NCI-H748 (cell line): ENCODE measurements around the gene SAA2.
"Not testable (repeated sequence)": the region's sequence is repeated elsewhere in the genome, so short reads cannot be mapped to it uniquely, and the experiment has no call there.

Experiments
- DNase-seq: peaks from one replicate; lab custom pipeline; 2025; ENCODE audit not compliant: unreplicated experiment; lab: John Stamatoyannopoulos, UW

Gene SAA2

DNA sequence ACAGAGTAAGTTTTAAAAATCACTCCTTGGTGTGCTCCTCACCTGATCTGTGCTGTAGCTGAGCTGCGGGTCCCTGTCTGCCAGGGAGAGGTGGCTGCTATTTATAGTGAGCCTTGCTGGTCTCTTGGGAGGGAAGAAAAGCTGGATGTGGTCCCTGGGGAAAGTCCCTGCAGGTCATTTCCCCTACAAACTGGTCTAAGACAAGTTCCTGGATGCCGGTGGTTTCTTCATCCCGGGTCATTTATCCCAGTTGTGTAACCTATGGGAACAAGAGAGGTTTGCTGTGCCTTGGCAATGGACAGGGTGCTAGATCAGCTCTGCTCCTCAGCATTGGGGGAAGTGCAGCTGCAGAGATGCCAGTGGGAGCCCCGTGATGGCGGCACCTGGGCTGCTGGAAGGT lies at the start of gene SAA2:
TSS of gene SAA2 (minus strand) at position 108 of the 400 bp plus-strand sequence. CDS start 657 bp downstream, outside the sequence.
- no peak for DNase-seq

DNA sequence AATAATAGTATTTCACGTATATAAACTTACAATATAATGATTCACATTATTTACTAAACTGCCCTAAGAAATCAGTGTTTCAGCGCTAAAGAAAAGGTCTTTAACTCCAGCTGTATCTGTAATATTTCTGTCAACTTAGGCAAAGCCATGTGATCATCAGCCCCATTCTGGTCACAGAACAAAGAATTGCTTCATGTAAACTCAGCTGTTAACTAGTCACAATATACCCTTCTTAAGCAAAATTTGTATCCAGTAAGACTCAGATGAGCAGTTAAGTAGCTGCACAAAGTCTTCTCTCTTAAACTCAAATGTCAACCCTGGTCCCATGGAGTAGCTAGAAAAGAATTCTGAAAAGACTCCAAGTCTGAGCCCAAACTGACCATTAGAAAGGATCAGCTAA lies 46.8 kb upstream of the SAA2 start:
- DNase-seq = no peak

DNA sequence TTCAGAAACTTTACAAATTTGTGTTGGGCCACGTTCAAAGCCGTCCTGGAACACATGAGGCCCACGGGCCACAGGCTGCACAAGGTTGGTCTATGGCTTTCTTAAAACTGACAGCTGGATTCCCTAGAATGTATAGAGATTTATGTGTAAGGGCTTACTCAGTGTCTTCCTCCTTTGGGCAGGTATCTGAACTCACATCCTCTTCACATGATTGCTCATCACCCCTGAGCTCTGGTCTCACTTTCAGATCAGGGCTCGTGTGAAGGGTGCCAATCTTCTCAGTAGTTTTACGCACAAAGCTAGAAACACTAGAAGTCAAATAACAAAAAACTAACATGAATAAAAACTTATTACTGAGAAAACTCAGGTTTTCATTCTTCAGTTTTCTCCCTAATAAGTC lies 46.4 kb upstream of the SAA2 start:
- no peak for DNase-seq

DNA sequence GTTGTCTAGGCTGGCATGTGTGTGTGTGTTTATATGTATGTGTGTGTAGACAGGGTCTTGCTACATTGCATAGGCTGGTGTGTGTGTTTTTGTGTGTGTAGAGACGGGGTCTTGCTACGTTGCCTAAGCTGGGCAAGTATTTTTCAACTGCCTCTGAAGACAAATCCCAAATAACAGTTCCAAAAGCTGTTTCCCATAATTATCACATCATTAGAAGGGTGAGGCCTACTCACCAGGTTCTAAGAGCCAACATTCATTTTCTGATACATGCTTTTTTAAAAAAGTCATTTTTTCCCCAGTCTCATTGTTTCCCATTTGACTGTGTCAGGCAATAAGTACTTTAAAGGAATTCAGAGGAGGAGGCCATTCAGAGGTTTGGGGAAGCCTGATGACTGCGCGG lies 40.4 kb upstream of the SAA2 start:
- no peak for DNase-seq

DNA sequence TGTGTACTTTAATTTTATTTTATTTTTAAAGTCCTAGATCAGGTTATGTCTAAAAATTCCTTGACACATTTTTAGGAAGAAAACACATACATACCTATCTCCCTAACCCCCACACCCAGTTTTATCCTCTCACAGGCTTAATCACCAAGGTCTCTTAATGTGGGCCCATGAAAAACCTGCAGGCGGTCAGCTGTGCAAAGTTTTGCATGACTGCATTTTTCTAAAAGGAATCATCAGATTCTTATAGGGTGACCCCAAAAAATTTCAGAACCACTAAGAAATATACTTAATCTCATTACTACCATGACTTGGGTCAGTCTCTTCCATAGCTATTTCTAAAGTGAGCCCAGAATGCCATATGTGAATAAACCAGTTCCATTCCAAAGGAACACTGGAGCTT lies 37.4 kb upstream of the SAA2 start:
- DNase-seq = no peak

DNA sequence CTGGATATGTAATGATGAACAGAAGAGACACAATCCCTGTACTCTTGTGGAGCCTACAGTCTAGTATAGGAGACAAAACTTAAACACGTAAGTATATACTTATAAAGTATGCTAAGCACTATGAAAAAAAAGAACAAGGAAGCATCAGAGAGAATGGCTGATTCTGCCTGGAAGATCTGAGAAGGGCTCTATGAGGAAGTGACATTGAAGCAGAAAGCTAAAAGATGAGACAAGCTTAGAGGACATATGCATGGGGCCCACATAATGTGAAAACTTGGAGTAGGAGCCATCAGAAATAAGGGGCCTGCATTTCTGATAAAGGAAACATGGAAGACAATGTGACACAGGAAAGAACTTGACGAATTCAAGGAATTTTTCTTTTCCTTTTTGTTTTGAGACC lies 34.2 kb upstream of the SAA2 start:
- no peak for DNase-seq

DNA sequence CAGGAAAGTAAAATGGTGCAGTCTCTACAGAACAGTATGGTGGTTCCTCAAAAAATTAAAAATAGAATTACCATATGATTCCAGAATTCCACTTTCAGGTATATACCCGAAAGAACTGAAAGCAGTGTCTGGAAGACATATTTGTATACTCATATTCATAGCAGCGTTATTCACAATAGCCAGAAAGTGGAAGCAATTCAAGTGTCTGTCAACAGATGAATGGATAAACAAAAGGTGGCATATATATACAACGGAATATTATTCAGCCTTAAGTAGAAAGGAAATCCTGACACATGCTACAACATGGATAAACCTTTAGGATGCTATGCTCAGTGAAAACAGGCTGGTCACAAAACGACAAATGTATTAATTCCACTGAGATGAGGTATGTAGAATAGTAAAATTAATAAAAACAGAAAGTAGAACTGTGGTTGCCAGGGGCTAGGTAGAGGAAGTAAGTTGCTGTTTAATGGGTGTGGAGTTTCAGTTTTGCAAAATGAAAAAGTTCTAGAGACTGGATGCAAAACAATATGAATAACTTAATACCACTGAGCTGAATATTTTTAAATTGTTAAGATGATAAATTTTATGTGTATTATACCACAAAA lies 32.1 kb upstream of the SAA2 start:
- DNase-seq = no peak

DNA sequence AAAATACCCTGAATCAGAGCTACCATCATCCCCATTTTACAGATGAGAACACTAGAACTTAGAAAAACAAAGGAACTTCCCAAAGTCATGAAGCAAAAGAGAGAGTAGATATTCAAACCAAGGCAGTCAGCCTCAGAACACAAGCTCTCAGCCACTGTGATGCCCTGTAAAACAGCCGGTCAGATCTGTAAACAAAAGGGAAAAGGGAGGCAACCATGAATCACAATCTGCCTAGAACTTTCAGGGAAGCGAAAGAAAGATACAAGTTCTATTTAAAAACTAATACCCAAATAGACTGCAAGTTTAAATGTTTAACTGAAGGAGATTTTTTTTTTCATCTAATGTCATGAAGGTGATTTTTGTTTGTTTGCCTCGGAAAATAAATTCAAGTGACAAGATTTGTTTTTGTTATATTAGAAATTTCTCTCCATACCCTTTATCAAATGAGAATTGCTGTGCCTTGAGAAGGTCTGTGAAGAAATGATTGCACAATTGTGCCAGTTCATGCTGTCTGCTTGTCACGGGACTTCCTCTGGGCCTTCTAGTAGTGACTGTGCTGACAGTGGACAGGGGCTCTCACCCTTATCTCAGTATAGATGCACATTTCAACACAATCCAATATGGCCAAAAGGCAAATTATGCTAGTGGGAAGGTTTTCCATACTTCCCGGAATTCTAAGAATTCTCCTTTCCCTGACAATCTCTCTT lies 29.2 kb upstream of the SAA2 start:
- no peak for DNase-seq

DNA sequence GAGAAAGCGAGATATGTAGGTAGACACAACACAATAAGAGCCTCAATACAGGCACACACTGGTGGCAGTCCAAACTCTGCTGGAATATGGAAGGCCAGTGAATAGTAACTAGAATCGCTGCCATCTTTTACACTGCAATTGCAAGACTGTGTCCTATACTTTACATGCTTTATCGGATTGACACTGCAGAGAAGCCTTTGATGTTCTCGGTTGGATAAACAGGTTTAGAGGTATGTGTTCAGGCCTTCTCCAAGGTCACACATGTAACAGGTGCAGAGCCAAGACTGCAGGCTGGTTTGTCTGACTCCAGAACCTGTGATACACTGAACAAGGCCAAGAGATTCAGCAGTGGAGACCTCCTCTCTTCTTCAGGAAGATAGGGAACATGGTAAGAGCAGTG lies 22.7 kb upstream of the SAA2 start:
- DNase-seq = no peak

DNA sequence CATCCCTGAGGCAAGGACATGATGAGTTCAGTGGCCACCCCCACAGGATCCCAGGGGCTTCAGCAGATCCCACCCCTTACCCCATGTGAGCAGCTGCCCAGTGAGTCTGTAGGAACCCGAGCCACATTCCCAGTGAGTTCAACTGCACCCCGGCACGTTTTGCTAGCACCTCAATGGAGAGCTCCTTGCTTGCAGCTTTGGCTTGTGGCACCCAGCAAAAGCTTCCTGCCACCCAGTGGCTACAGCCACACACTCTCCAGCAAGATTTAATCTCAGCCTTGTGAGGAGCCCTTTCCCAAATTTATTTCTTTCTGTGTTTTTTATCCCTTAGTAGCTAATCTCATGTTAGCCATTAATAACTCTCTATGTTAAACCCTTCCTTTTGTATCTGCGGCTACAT lies 21.6 kb upstream of the SAA2 start:
- no peak for DNase-seq

DNA sequence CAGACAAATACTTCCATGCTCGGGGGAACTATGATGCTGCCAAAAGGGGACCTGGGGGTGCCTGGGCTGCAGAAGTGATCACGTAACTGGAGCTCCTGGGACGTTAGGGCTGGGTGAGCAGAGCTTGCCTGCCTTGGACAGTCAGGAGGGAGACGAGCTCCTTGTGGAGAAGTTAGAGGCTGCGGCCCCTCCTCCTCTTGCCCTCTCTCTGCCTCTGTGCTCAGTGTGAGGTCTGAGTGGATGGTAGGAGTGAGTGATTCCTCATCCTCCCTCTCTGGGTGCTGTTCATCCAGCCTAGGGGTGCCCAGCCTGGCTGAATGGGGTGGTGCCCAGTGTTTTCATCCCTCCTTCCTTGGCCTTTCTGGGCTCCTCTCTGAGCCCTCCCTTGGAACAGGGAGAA lies 20.8 kb upstream of the SAA2 start:
- DNase-seq = not testable (repeated sequence)

DNA sequence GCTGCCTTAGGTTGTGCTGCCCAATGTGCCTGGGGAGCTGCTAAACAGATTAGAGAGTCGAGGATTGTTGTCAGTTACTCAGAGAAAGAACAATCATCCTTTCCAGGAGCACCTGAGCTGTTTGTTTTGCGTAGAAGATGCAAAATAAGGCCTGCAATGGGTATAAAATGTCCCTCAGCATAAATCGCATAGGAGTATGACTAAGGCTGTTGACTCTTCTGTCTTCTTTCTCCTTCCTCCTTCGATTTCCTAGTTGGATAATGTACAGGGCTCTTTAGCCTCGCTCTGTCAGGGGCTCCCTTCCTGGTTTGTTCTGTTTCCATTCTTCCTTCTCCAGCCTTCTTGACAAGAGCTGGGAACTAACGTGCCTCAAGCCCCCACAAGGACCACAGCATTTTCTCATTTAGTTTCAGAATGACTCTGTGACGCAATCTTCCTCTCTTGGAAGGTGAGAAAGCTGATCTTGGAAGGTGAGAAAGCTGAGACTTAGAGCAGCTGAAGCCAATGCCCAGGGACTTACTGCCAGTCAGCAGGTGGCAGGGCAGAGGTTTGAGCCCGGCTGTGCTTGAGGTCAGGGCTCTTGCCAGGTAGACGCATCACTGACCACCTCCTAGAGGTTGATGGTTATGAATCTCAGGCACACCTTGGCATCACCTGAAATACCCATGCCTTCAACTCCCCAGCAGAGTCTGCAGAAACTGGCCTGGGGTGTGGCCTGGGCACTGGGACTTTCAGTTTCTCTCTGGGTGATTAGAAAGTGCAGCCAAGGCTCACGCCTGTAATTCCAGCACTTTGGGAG lies 19.1 kb upstream of the SAA2 start:
- not testable (repeated sequence) for DNase-seq

DNA sequence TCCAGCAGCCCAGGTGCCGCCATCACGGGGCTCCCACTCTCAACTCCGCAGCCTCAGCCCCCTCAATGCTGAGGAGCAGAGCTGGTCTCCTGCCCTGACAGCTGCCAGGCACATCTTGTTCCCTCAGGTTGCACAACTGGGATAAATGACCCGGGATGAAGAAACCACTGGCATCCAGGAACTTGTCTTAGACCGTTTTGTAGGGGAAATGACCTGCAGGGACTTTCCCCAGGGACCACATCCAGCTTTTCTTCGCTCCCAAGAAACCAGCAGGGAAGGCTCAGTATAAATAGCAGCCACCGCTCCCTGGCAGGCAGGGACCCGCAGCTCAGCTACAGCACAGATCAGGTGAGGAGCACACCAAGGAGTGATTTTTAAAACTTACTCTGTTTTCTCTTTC lies 17.5 kb upstream of the SAA2 start, which contains the start of gene SAA1:
TSS of gene SAA1 (plus strand) at position 316 of the 400 bp plus-strand sequence. CDS start 624 bp downstream, outside the sequence.
- no peak for DNase-seq

DNA sequence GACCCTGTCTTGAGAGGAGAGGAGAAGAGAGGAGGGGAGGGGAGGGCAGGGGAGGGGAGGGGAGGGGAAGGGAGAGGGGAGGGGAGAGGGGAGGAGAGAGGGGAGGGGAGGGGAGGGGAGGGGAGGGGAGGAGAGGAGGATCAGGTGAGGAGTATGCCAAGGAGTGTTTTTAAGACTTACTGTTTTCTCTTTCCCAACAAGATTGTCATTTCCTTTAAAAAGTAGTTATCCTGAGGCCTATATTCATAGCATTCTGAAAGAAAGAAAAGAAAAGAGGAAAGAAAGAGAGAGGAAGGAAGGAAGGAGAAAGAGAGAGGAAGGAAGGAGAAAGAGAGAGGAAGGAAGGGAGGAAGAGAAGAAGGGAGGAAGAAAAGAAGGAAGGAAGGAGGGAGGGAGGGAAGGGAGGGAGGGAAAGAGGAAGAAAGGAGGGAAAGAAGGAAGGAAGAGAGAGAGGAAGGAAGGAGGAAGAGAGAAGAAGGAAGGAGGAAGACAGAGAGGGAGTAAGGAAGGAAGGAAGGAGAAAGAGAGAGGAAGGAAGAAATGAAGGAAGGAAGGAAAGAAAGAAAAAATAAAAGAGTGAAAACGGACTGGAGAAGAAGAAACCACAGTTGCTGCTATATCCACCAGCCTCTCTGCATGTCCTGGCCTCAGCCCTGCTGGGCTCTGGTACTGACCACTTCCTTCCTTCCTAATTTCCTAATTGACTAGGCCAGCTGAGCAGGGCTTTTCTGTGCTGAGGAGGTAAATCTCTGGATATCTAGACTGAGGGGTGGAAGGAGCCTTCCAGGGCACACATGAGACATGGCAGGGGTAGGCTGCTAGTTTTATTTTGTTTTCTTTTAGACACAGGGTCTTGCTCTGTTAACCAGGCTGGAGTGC lies 16.4 kb upstream of the SAA2 start:
- DNase-seq = no peak

DNA sequence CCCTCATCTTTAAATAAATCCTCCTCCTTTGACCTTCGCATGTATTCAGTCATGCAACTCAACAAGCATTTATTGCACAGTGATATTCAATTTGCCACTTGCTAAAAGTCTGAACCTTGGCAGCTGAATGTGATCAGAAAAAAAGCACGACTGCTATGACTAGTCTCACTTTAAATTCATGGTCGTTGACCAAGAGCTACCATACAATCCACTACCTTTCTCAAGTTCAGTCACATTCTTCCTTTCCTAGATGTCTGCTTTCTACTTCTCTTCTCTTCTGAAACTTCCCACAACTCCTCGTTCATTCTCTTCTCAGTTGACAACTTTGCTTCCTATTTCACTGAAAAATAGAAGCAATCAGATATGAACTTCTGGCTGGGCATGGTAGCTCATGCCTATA lies 15.6 kb upstream of the SAA2 start:
- DNase-seq = no peak

DNA sequence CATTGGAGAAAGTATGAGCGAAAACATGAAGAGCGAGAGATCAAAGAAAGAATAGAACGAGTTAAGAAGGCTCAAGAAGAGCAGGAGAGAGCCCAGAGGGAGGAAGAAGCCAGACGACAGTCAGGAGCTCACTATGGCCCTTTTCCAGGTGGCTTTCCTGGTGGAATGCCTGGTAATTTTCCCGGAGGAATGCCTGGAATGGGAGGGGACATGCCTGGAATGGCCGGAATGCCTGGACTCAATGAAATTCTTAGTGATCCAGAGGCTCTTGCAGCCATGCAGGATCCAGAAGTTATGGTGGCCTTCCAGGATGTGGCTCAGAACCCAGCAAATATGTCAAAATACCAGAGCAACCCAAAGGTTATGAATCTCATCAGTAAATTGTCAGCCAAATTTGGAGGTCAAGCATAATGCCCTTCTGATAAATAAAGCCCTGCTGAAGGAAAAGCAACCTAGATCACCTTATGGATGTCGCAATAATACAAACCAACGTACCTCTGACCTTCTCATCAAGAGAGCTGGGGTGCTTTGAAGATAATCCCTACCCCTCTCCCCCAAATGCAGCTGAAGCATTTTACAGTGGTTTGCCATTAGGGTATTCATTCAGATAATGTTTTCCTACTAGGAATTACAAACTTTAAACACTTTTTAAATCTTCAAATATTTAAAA lies 14.3 kb upstream of the SAA2 start:
- not testable (repeated sequence) for DNase-seq

DNA sequence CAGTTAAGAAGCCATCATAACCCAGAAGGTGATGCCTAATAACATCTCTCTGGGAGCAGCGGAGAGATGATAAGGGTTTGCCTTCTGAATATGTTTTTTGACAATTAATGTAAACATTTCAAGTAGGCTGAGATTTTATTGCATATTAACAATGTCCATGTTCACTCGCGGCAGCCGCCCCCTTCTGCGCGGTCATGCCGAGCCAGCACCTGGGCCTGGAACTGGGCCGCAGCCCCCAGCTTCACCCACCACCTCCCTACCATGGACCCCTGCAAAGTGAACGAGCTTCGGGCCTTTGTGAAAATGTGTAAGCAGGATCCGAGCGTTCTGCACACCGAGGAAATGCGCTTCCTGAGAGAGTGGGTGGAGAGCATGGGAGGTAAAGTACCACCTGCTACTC lies 13.3 kb upstream of the SAA2 start:
- DNase-seq = no peak

DNA sequence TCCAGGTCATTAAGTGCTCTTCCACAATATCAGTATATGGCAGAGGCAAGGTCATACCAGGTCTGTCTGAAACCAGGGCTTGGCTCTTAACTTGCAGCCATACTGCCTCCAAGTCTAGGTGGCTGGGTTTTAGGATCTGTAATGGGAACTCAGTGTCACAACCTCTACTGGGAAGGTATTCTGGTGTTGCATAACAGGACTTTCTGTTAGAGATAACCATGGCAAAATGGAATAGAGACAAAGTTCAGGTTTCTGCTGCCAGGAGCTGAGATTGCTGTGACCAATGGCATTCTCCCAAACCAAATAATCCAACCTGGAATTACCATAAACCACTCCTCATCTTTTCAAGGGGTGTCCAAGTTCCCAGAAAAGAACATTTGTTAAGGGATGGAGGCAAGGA lies 10.8 kb upstream of the SAA2 start:
- DNase-seq = no peak

DNA sequence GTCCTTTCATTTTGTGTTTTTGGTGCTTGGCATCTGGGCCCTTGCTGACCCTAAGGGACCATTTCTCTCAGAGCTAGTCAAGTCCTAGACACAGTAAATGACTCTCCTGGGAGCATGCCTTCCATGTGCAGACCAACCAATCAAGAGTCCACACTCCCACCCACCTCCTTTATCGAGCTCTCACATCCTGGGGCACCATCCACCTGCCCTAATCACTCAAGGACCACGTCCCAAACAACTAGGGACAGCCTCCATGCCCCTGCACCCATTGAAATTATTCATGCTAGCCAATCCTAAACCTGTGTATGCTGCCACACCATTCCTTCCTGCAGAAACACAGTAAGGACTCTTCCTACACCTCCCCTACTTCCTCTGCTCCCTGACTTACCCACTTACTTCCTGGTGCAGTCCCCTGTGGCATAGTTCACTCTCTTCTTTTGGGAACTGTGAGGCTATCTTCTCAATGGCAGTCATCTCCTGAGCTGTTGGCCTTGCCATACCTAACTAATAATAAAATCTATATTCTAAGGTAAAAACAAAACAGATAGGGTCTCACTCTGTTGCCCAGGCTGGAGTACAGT lies 6.4 kb upstream of the SAA2 start:
- no peak for DNase-seq

DNA sequence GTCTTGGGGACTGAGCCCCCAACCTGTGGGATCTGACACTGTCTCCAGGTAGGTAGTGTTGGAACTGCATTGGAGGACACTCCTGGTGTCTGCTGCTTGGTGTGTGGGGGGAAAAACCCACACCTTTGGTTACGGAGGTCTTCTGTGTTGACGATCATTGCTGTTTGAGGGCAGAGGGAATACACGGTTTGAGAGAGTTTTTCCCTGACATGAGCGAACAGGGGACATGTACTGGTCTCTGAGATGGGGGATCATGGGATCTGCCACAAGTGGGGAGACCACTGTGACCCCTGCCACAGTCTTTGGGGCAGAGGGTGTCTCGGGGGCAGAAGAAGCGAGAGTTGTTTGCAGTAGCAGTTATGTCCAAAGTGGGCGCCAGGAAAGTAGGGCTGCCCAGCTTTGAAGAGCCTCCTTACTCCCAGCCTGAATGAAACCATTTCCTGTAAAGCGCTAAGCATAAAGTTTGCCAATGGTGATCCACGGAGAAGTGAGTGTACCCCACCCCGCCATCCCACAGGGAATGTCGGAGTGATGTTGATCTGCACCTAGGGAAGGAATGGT lies 5.4 kb upstream of the SAA2 start:
- DNase-seq = no peak
